WI38 (cell line): ENCODE results near the gene PLEKHG5.

ENCODE experiments used
- H3K4me3 ChIP-seq: 2 replicates; pipeline ENCODE4 v1.5.1; 2011; ENCODE audit warnings: low read depth, mild to moderate bottlenecking, control low read depth, low read length
- TF ChIP-seq, protein P1 (sequence below): IDR thresholded peaks from 2 replicates; pipeline ENCODE4 v1.5.1; 2012; ENCODE audit warnings: low read depth, mild to moderate bottlenecking, control low read depth, low read length

Gene PLEKHG5

GRCh38 chr1:6510493-6510892 lies 19.0 kb upstream of the PLEKHG5 start:
- TF ChIP-seq, protein P1, sequence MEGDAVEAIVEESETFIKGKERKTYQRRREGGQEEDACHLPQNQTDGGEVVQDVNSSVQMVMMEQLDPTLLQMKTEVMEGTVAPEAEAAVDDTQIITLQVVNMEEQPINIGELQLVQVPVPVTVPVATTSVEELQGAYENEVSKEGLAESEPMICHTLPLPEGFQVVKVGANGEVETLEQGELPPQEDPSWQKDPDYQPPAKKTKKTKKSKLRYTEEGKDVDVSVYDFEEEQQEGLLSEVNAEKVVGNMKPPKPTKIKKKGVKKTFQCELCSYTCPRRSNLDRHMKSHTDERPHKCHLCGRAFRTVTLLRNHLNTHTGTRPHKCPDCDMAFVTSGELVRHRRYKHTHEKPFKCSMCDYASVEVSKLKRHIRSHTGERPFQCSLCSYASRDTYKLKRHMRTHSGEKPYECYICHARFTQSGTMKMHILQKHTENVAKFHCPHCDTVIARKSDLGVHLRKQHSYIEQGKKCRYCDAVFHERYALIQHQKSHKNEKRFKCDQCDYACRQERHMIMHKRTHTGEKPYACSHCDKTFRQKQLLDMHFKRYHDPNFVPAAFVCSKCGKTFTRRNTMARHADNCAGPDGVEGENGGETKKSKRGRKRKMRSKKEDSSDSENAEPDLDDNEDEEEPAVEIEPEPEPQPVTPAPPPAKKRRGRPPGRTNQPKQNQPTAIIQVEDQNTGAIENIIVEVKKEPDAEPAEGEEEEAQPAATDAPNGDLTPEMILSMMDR, result no peak
- H3K4me3 ChIP-seq, result no peak overlapping the region

- TF ChIP-seq, protein P1, result no peak
- no peak overlapping the region for H3K4me3 ChIP-seq
These were observed 18.4 kb upstream of the PLEKHG5 start for GRCh38 chr1:6509919-6510291.

DNA sequence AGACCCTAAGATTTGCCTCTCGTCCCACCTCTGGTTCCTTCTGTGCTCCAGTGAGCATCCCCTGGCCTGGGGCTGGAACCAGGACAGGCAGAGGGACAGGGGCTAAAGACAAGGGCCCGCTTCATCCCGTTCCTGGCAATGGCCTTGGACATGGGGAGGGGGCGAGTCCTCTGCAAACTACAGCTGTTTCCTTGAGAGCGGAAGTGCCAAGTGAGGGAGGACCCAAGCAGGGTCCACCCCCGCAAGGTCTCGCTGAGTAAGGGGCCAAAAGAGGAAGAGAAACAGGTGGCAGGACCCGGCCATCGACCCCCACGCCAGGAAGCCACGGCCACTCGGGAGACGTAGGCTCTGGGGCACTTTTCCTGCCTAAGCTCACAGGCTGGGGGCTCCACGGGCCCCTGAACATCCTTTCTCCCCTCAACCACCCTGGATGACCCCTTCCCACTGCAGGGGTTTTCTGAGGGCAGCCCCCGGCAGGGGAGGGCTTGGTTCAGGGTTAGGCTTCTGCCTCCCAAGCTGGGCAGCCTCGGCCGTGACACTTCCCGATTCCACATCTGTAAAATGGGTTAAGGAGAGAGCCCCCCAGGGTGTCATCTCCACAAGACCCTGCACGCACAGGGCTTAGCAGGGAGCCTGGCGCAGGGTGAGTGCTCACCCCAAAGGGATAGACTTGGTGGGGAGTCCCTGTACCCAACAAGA lies 17.9 kb upstream of the PLEKHG5 start:
- H3K4me3 ChIP-seq, result no peak overlapping the region
- TF ChIP-seq, protein P1, result no peak

GRCh38 chr1:6508816-6509189 lies 17.3 kb upstream of the PLEKHG5 start:
- TF ChIP-seq, protein P1, result no peak
- H3K4me3 ChIP-seq, result no peak overlapping the region

DNA sequence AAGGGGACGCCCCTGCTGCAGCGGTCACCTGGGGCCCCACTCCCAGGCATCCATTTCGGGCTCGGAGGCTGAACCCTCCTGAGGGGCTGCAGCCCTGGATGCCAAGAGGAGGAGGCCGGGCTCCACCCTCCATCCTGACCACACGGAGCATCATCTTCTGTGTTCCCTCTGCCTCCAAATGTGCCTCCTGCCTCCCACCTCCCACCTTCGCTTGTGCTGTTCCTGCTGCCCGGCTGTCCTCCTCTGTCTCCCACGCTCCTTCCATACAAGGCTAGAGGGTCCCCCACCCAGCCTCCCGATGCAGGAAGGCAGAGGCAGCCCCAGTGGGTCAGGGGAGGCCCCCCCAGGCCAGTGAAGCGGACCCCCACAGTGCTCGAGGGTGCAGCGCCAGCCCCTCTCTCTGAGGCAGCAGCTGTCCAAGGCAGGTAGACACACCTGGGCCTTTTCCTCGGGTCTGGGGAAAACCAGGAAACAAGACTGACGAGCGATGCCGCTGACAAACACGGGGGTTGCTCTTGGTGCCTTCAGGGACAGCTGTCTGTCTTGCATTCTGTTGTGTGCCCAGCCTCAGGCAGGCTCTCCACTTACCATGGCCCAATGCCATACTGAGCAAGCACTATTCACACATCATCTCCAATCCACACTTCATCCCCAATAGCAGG lies 16.8 kb upstream of the PLEKHG5 start:
- no peak overlapping the region for H3K4me3 ChIP-seq
- TF ChIP-seq, protein P1, result no peak

- TF ChIP-seq, protein P1, result no peak
- no peak overlapping the region for H3K4me3 ChIP-seq
These were observed 16.0 kb upstream of the PLEKHG5 start for GRCh38 chr1:6507461-6507911.

DNA sequence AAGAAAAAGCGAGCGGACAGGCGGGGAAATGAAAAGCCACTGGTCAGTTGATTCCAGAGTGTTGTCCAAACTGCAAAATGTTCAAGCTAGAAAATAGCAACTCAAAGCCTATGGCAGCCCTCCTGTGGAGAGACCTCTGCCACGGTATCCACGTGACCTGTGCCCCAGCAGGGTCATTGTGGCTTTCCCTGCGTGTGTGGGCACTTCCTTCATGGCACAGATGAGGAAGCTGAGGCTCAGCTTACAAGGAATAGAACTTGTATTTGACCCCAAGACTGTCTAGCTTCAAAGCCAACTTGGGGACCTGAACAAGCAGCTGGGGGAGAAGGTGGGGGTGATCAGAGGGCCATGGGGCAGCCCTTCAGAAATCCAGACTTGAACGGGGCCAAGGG lies 15.6 kb upstream of the PLEKHG5 start:
- no peak overlapping the region for H3K4me3 ChIP-seq
- TF ChIP-seq, protein P1, result no peak
